NCI-H2107 (cell line): ENCODE results near the gene RPS18.
A peak's percentile ranks its signal among the peaks of the same experiment; 100 is the strongest.
"Not testable (repeated sequence)": the region's sequence is repeated elsewhere in the genome, so short reads cannot be mapped to it uniquely, and the experiment has no call there.

Experiments used
- DNase-seq: peaks from one replicate; lab custom pipeline; 2025; lab: John Stamatoyannopoulos, UW

Gene RPS18

GRCh38 chr6:33271468-33272274 lies at the start of gene RPS18, which contains the start of gene VPS52:
RPS18 (plus strand) TSS chr6:33272075; CDS start chr6:33272120, 45 bp downstream.
VPS52 (minus strand) TSS chr6:33271876; CDS start chr6:33271675, 201 bp downstream.
- DNase-seq = peak; percentile 78

DNA sequence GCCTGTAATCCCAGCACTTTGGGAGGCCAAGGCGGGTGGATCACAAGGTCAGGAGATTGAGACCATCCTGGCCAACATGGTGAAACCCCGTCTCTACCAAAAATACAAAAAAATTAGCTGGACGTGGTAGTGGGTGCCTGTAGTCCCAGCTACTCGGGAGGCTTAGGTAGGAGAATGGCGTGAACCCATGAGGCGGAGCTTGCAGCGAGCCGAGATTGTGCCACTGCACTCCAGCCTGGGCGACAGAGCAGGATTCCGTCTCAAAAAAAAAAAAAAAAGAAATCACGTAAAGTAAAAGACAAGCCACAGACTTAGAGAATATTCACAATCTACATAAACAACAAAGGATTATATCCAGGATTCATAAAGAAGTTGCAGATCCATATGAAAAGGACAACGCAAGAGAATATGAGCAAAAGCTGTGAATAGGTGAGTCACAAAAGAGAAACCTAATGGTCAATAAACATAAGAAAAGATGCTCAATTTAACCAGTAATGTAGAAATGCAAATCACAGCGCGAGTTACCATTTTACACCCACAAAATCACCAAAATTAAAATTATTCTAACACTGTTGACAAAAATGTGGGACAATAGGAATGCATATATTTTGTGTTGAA lies 45.3 kb upstream of the RPS18 start:
- DNase-seq = not testable (repeated sequence)

DNA sequence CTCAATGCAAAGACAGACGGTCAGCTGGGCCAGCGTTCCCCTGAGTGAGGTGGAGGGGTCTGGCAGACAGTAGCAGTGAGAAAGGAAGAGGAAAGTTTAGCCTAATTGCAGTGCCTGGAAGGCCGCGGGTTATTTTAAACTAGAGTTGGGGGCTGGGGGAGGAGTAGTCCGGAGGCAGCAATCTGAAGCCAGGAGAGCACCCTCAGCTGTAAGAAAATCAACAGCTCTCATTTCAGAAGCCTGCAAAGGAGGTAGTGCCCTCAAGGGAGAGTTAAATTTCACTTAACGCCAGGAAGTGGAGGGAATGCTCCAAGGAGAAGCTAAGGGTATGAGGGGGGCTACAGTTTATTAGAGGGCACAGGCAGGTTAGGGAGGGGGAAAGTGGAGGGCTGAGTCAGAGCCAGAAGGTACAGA lies 36.6 kb upstream of the RPS18 start:
- DNase-seq = no peak

DNA sequence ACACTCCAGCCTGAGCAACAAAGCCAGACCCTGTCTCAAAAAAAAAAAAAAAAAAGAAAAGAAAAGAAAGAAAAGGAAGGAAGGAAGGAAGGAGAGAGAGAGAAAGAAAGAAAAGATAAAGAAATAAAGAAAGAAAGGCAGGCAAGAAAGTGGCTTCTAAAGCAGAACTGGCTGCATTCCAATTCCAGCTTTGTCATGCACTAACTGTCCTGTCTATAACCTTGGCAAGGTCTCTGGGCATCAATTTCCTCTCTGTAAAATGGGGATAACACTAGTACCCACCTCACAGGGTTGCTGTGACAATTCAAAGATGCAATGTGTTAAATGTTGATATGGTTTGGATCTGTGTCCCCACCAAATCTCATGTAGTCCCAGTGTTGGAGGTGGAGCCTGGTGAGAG lies 35.5 kb upstream of the RPS18 start:
- no peak for DNase-seq

DNA sequence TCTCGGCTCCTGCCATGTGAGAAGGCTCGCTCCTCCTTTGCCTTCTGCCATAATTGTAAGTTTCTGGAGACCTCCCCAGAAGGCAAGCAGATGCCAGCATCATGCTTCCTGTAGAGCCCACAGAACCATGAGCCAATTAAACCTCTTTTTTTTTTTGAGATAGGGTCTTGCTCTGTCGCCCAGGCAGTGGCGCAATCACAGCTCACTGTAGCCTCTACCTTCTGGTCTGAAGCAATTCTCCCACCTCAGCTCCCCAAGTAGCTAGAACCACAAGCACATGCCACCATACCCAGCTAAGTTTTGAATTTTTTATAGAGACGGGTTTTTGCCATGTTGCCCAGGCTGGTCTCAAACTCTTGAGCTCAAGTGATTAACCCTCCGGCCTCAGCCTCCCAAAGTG lies 35.0 kb upstream of the RPS18 start:
- DNase-seq = no peak

DNA sequence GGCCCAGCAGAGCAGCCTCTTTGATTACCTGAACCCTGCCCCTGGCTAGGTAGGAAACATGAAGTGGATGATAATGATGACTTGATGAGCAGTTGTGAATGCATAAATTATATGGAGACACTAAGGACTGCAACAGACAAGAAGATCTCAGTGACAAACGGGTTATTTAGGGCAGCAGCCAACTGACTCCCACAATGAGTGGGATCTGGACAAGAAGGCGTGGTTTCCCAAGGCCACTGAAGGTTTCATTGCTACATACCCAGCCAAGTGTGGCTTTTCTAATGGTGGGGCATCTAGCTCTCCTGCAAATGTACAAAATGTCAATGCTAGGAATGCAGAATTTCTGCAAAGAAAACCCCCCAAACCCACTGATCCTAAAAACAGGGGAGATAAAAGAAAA lies 34.1 kb upstream of the RPS18 start:
- no peak for DNase-seq

DNA sequence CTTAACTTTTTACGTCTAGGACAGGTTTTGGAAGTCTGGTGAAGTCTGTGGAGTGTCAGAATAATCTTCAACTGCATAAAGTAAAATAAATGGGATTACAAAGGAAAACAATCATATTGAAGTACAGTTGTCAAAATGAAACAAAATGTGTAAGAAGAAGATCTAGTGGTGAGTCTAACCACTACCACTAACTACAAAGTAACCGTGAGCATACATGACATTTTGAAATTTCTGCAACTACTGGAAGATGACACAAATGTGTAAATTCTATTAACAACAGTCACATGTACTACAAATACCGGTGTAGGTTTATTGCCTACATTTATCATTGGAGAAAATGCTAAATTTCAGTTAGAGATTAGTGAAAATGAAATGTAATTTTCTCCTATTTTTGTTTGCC lies 29.9 kb upstream of the RPS18 start:
- no peak for DNase-seq

DNA sequence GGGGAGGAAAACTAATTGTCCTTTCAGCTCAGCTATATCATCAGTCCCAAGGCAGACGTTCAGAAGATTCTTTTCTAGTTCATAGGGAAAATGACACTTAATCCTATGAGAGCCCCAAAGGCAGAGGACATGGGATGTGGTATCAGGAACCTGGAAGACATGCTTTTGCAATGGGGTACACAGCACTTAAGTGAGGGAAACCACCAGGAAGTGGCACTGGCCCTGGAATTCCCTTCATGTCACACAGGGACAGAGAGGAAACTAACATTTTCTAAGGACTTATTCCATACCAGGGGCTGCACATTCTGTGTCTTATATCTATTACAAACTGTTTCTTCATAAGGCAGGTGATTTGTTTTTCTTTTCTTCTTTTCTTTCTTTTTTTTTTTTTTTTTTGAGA lies 28.4 kb upstream of the RPS18 start:
- DNase-seq = no peak

DNA sequence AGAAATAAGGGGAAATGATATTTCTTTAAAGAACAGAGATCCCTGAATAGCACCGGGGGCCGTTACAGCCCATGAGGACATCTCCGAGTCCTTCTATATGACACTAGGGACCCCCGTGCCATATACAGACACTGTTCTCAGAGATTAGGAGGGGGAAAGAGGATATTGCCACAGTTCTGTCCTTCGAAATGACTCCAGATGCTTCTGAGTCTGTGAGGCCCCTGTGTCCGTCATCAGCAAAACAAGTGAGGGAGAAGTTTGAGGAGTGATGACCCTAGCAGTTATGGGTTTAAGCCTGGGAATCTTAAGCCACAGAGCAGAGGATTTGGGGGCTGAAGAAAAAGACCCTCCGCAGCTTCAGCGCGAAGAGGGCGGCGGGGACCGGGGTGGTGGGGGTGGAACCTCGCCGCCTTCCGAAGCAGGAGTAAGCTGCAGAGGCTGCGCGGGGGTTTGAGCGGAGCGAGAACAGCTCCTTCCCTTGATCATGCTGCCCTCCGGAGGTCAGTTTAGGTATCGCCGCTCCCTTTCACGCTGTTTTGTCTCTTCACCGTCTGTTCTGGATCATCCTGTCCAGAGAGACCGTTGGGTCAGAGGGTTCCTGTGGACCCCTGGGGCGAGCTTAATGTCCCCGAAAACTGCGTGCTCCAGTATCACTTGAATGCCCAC lies 23.8 kb upstream of the RPS18 start:
- peak; percentile 27 for DNase-seq

- DNase-seq = no peak
These were observed 23.3 kb upstream of the RPS18 start for GRCh38 chr6:33248643-33248931.

DNA sequence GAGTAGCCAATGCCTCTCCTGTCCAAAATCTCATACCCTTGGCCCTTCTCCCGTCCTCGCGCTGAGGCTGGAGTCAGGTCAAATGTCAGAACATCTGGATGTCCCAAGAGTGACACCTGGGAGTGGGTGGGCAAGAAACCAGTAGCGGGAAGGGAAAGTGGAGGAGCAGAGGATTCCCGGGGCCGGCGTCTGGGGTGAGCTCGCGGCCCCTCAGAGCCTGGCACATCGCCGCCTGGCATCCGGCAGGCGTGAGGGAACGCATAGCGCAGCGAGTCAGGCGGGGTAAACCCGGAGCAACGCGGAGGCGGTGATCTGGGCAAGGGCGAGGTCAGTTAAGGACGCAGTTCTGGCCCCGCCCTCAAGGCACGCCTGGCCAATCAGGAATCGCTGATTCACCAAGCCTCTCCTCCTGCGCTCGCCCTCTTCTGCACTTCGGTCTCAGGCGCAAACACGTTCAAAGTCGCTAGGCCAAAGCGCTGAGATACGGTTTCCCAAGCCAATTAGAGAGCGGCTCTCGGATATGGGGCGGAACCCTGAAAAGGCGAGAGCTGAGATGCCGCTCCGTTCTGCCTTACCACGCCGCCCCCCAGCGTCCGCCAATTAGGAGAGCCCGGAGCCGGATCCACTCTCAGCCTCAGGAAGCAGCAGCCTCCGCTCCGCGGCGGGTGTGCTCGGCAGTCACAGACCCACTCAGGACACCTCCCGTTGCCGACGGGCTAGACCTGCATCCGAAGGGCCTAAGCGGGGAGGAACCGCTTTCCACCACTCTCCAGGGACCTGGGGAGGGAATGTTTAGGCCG lies 22.7 kb upstream of the RPS18 start:
- DNase-seq = peak; percentile 97

- no peak for DNase-seq
These were observed 21.9 kb upstream of the RPS18 start for GRCh38 chr6:33249732-33250630.

GRCh38 chr6:33250731-33251130 lies 21.1 kb upstream of the RPS18 start:
- no peak for DNase-seq

DNA sequence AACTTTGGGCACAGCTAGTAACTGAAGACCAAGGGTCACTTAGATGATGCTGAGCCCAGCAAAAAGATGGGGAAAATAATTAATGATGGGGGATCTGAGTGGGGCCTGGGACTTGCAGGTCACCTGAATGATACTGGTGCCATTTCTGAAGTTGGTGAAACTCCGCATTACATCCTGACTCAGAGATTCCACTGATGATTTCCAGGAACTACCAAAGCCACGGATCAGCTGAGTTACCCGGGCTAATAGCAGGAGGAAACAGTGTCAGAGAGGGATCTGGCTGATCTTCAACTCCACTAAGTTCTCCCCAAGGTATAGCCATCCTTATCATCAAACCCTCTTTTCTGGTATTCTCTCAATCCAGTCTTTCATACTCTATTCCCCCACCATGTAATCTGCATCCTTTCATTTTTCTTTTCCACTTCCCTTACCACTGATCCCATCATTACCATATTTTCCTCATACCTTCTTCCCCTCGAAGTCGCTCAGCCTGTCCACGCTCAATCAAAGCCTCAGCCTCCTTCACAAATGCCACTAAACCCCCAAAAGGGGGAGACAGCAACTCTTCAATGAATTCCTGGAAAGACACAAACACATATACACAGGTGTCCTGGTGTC lies 20.4 kb upstream of the RPS18 start:
- DNase-seq = no peak

DNA sequence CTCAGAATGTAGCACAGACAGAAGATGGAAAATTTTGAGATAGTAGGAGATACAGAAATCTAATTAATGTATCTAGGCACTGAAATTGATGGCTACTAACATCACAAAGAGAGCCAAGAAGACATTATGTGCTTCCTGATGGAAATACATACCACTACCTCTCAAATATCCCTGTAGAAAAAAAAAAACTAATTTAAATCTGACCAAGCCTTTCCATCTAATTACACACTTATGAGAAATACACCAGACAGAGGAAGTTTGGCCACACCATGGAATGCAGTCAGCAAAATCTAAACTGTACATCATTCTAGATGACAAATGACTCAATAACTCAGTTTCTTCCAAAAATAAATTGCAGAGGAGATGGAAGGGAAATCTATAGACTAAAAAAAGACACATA lies 19.1 kb upstream of the RPS18 start:
- no peak for DNase-seq

DNA sequence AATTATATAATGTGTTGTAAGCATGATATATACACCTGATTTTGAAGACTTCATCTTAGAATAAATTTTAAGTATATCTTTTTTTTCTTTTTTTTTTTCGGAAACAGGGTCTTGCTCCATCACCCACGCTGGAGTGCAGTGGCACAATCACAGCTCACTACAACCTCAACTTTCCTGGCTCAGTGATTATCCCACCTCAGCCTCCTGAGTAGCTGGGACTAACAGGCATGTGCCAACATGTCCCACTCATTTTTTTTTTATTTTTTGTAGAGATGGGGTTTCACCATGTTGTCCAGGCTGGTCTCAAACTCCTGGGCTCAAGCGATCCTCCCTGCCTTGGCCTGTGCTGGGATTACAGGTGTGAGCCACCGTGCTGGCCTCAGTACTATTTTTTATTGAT lies 17.3 kb upstream of the RPS18 start:
- DNase-seq = no peak

GRCh38 chr6:33259032-33259431 lies 12.8 kb upstream of the RPS18 start:
- DNase-seq = no peak

DNA sequence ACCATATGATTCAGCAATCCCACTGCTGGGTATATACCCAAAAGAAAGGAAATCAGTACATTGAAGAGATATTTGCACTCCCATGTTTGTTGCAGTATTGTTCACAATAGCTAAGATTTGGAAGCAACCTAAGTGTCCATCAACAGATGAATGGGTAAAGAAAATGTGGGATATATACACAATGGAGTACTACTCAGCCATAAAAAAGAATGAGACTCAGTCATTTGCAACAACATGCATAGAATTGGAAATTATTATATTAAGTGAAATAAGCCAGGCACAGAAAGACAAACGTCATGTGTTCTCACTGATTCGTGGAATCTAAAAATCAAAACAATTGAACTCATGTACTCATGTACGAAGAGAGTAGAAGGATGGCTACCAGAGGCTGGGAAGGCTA lies 9.4 kb upstream of the RPS18 start:
- DNase-seq = not testable (repeated sequence)

- no peak for DNase-seq
These were observed 7.9 kb upstream of the RPS18 start for GRCh38 chr6:33264015-33264414.

GRCh38 chr6:33271117-33271467 lies 783 bp upstream of the RPS18 start:
- no peak for DNase-seq
